Activated T-helper 1 cell treated with Interleukin-2 at 50 U/mL for 16 hours (primary cell): Measurements from ENCODE around the gene UPK2.
"Not testable (repeated sequence)": the region's sequence is repeated elsewhere in the genome, so short reads cannot be mapped to it uniquely, and the experiment has no call there.

Source experiments
- DNase-seq: peaks from one replicate; pipeline ENCODE4 v3.0.0-alpha.2; 2020; ENCODE audit warnings: low read depth

The UPK2 gene

GRCh38 chr11:118938491-118939403 lies 17.4 kb upstream of the UPK2 start:
- DNase-seq, result no peak

- no peak for DNase-seq
Observed at GRCh38 chr11:118939404-118939915, 16.6 kb upstream of the UPK2 start.

GRCh38 chr11:118939953-118940598 lies 16.0 kb upstream of the UPK2 start:
- DNase-seq, result no peak

- no peak for DNase-seq
Observed at GRCh38 chr11:118947091-118947490, 9.0 kb upstream of the UPK2 start.

- no peak for DNase-seq
Observed at GRCh38 chr11:118948000-118948399, 8.1 kb upstream of the UPK2 start.

GRCh38 chr11:118953265-118953664 lies 2.8 kb upstream of the UPK2 start:
- no peak for DNase-seq

- not testable (repeated sequence) for DNase-seq
Observed at GRCh38 chr11:118953976-118954375, 2.1 kb upstream of the UPK2 start.

GRCh38 chr11:118956847-118957469 lies 860 bp downstream of the UPK2 start:
- no peak for DNase-seq

GRCh38 chr11:118957549-118957948 lies 1.5 kb downstream of the UPK2 start:
- DNase-seq, result no peak

- no peak for DNase-seq
Observed at GRCh38 chr11:118957968-118958367, 1.9 kb downstream of the UPK2 start.

GRCh38 chr11:118958577-118958976 lies 2.5 kb downstream of the UPK2 start:
- DNase-seq, result no peak

- DNase-seq, result no peak
Observed at GRCh38 chr11:118961189-118961588, 5.1 kb downstream of the UPK2 start.

GRCh38 chr11:118961591-118961990 lies 5.5 kb downstream of the UPK2 start:
- no peak for DNase-seq

- not testable (repeated sequence) for DNase-seq
Observed at GRCh38 chr11:118969508-118969907, 13.4 kb downstream of the UPK2 start.

- DNase-seq, result no peak
Observed at GRCh38 chr11:118971646-118972045, 15.5 kb downstream of the UPK2 start, which contains the start of gene FOXR1. Gene FOXR1, plus strand, starts transcription at chr11:118971761. Its CDS starts 171 bp downstream, at chr11:118971932.

- no peak for DNase-seq
Observed at GRCh38 chr11:118973985-118974384, 17.9 kb downstream of the UPK2 start.

GRCh38 chr11:118975771-118976709 lies 19.9 kb downstream of the UPK2 start:
- no peak for DNase-seq

- no peak for DNase-seq
Observed at GRCh38 chr11:118979434-118979833, 23.3 kb downstream of the UPK2 start.

GRCh38 chr11:118980191-118980881 lies 24.2 kb downstream of the UPK2 start:
- DNase-seq, result no peak

- DNase-seq, result not testable (repeated sequence)
Observed at GRCh38 chr11:118984337-118984736, 28.2 kb downstream of the UPK2 start.

- DNase-seq, result no peak
Observed at GRCh38 chr11:118984825-118985224, 28.7 kb downstream of the UPK2 start.
